ENCODE results near the gene GABBR2.

The GABBR2 gene

GRCh38 chr9:98634685-98635336 lies 73.9 kb downstream of the GABBR2 start:
- DNase-seq (ENCODE audit: low read depth in 4 of 4, low spot score in 1 of 4) = no peak

GRCh38 chr9:98632839-98633238 lies 75.9 kb downstream of the GABBR2 start:
- DNase-seq (ENCODE audit: low read depth in 4 of 4, low spot score in 1 of 4) = no peak

GRCh38 chr9:98627296-98627695 lies 81.4 kb downstream of the GABBR2 start:
- DNase-seq (ENCODE audit: low read depth in 4 of 4, low spot score in 1 of 4) = no peak

- DNase-seq (ENCODE audit: low read depth in 4 of 4, low spot score in 1 of 4) = no peak
These were observed 83.0 kb downstream of the GABBR2 start for GRCh38 chr9:98625728-98626127.

GRCh38 chr9:98619788-98620187 lies 88.9 kb downstream of the GABBR2 start:
- no peak for DNase-seq (ENCODE audit: low read depth in 4 of 4, low spot score in 1 of 4)

GRCh38 chr9:98615633-98616032 lies 93.1 kb downstream of the GABBR2 start:
- no peak for DNase-seq (ENCODE audit: low read depth in 4 of 4, low spot score in 1 of 4)

GRCh38 chr9:98614941-98615340 lies 93.8 kb downstream of the GABBR2 start:
- DNase-seq (ENCODE audit: low read depth in 4 of 4, low spot score in 1 of 4) = no peak

- DNase-seq (ENCODE audit: low read depth in 4 of 4, low spot score in 1 of 4) = no peak
These were observed 96.5 kb downstream of the GABBR2 start for GRCh38 chr9:98612061-98612752.

GRCh38 chr9:98611319-98611718 lies 97.4 kb downstream of the GABBR2 start:
- DNase-seq (ENCODE audit: low read depth in 4 of 4, low spot score in 1 of 4) = no peak

GRCh38 chr9:98610711-98611110 lies 98.0 kb downstream of the GABBR2 start:
- no peak for DNase-seq (ENCODE audit: low read depth in 4 of 4, low spot score in 1 of 4)

- DNase-seq (ENCODE audit: low read depth in 4 of 4, low spot score in 1 of 4) = no peak
These were observed 98.5 kb downstream of the GABBR2 start for GRCh38 chr9:98610211-98610610.

GRCh38 chr9:98609646-98610045 lies 99.1 kb downstream of the GABBR2 start:
- no peak for DNase-seq (ENCODE audit: low read depth in 4 of 4, low spot score in 1 of 4)

- DNase-seq (ENCODE audit: low read depth in 4 of 4, low spot score in 1 of 4) = no peak
These were observed 100.9 kb downstream of the GABBR2 start for GRCh38 chr9:98607787-98608186.

GRCh38 chr9:98607152-98607551 lies 101.6 kb downstream of the GABBR2 start:
- DNase-seq (ENCODE audit: low read depth in 4 of 4, low spot score in 1 of 4) = no peak

- no peak for DNase-seq (ENCODE audit: low read depth in 4 of 4, low spot score in 1 of 4)
These were observed 102.0 kb downstream of the GABBR2 start for GRCh38 chr9:98606730-98607129.

GRCh38 chr9:98605116-98605515 lies 103.6 kb downstream of the GABBR2 start:
- DNase-seq (ENCODE audit: low read depth in 4 of 4, low spot score in 1 of 4) = no peak

- no peak for DNase-seq (ENCODE audit: low read depth in 4 of 4, low spot score in 1 of 4)
These were observed 104.8 kb downstream of the GABBR2 start for GRCh38 chr9:98603821-98604383.

GRCh38 chr9:98602839-98603500 lies 105.8 kb downstream of the GABBR2 start:
- no peak for DNase-seq (ENCODE audit: low read depth in 4 of 4, low spot score in 1 of 4)

- no peak for DNase-seq (ENCODE audit: low read depth in 4 of 4, low spot score in 1 of 4)
These were observed 108.1 kb downstream of the GABBR2 start for GRCh38 chr9:98600631-98601030.

GRCh38 chr9:98599566-98600216 lies 109.0 kb downstream of the GABBR2 start:
- no peak for DNase-seq (ENCODE audit: low read depth in 4 of 4, low spot score in 1 of 4)

- DNase-seq (ENCODE audit: low read depth in 4 of 4, low spot score in 1 of 4) = no peak
These were observed 109.9 kb downstream of the GABBR2 start for GRCh38 chr9:98598861-98599260.
